HL-60 (cell line): ENCODE results near the gene HOXC12.

Experiments
- DNase-seq, 2 experiments: peaks; one replicate each; pipeline ENCODE4 v3.0.0-alpha.2; 2010 to 2020; ENCODE audit warnings: low read depth in 1 of 2, low spot score in 1 of 2
- H3K27ac ChIP-seq: fragments of 250-450 bp; sonication (Bioruptor Pico); replicated peaks from 2 replicates; pipeline ENCODE4 v1.5.1; 2020; ENCODE audit warnings: mild to moderate bottlenecking, moderate library complexity
- H3K27me3 ChIP-seq: fragments of 250-450 bp; sonication (Bioruptor Pico); 2 replicates; pipeline ENCODE4 v1.5.1; 2021; ENCODE audit warnings: mild to moderate bottlenecking, moderate library complexity; ENCODE audit not compliant: insufficient read depth, poor library complexity, severe bottlenecking
- H3K4me3 ChIP-seq: replicated peaks from 2 replicates; pipeline ENCODE4 v1.5.1; 2011; ENCODE audit warnings: mild to moderate bottlenecking, control low read depth, low read length; ENCODE audit not compliant: insufficient read depth
- CTCF ChIP-seq: IDR thresholded peaks from one replicate; pipeline ENCODE4 v1.5.1; 2011; ENCODE audit warnings: low read length, control low read depth, inconsistent platforms; ENCODE audit not compliant: insufficient read depth
- GABPA ChIP-seq: IDR thresholded peaks from 2 replicates; pipeline ENCODE4 v1.6.1; 2012; ENCODE audit warnings: low read depth
- POLR2AphosphoS5 ChIP-seq: IDR thresholded peaks from 2 replicates; pipeline ENCODE4 v1.6.1; 2012; ENCODE audit warnings: low read depth
- REST ChIP-seq: IDR thresholded peaks from 2 replicates; pipeline ENCODE4 v1.6.1; 2012; ENCODE audit warnings: low read depth; ENCODE audit not compliant: insufficient replicate concordance
- SPI1 ChIP-seq: IDR thresholded peaks from 2 replicates; pipeline ENCODE4 v1.6.1; 2012; ENCODE audit warnings: low read depth, mild to moderate bottlenecking, borderline replicate concordance

HOXC12 gene

GRCh38 chr12:53971686-53972085 is 17.0 kb downstream of the HOXC12 start:
- H3K27me3 ChIP-seq, result peaks cover 94% of the 10 kb centered on the region
- no peak for DNase-seq
- no peak overlapping the region for H3K27ac ChIP-seq
- TF ChIP-seq REST (no peak), SPI1 (no peak), CTCF (no peak), GABPA (no peak), POLR2AphosphoS5 (no peak)
- H3K4me3 ChIP-seq, result no peak overlapping the region

- H3K27ac ChIP-seq, result no peak overlapping the region
- peaks cover 92% of the 10 kb centered on the region for H3K27me3 ChIP-seq
- TF ChIP-seq SPI1, result no peak
- H3K4me3 ChIP-seq, result no peak overlapping the region
- no peak for DNase-seq
Measured at GRCh38 chr12:53972152-53972702, 17.5 kb downstream of the HOXC12 start.

- no peak within 1 kb of the TSS for H3K27ac ChIP-seq
- peaks cover 92% of the 10 kb centered on the region for H3K27me3 ChIP-seq
- no peak for DNase-seq
- TF ChIP-seq SPI1 (no peak), CTCF (no peak), GABPA (no peak), POLR2AphosphoS5 (no peak), REST (no peak)
- H3K4me3 ChIP-seq, result no peak within 1 kb of the TSS; the same call in 1 of the 2 replicates
Measured at GRCh38 chr12:53972722-53973235, 18.1 kb downstream of the HOXC12 start, which contains the start of gene HOXC11. Gene HOXC11 (plus strand): TSS chr12:53973126. CDS start chr12:53973242, 116 bp downstream.

GRCh38 chr12:53973236-53974042 is 18.7 kb downstream of the HOXC12 start:
- Histone ChIP-seq H3K27me3 (peaks cover 90% of the 10 kb centered on the region), H3K27ac (no peak overlapping the region), H3K4me3 (no peak overlapping the region)
- no peak for DNase-seq
- TF ChIP-seq SPI1, result no peak
- no peak for TF ChIP-seq POLR2AphosphoS5
- no peak for TF ChIP-seq GABPA
- no peak for TF ChIP-seq REST
- TF ChIP-seq CTCF, result no peak
